Right lobe of liver (tissue), 4 donors: Measurements from ENCODE around the gene THEM4.

ENCODE experiments used
- POLR2A ChIP-seq: fragments of 450-650 bp; IDR thresholded peaks from one replicate; pipeline ENCODE4 v1.6.1; 2017; ENCODE audit warnings: antibody characterized with exemption, mild to moderate bottlenecking
- TF ChIP-seq, protein P1 (sequence below), 4 donors: fragments of 200-600 bp in 3 of 4; fragments of 450-650 bp in 1 of 4; IDR thresholded peaks; one replicate each; pipeline versions ENCODE4 v1.5.1 to v1.8.0; 2016 to 2022; ENCODE audit warnings: antibody characterized with exemption in 4 of 4, mild to moderate bottlenecking in 2 of 4
- donor health status: DM: no; HTN: no; CAD: no.
- donor health status: DM: no; HTN: no; CAD: no.
- donor health status: DM: no; HTN: yes; CAD: no.

DNA sequence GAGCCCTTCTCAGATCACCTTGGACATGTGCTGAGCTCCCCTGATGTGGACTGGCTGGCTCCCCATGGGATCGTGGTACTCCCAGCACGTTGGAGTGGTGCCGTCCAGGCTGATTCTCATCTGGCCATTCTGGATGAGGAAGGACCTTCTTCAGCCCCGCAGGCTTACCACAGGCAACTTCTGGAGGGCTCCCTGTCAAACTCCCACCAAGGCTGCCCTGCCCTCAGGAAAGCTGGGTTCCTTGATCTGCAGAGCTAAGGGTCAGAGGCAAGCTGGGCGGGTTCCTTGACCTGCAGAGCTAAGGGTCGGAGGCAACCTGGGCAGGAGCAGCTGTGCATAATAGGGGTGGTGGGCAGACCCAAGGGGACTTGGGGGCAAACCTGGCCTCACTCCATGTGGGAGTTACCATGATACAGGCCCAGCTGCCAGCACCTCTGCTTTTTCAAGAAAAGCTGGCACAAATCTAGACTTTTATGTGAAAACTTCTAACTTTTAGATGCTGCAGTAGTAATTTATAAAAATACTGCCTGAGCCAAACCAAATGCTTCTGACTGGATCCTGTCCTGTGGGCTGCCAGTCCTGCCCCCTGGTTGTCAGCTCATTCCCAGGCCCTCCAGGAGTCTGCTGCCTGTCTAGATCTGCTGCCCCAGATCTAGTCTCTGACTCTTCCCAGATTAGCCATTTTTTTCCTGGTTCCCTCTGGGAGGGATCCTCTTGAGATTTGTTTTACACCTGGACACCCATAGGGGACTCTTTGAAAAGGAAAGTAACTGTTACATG is 50.2 kb downstream of the THEM4 start:
- TF ChIP-seq, protein P1, sequence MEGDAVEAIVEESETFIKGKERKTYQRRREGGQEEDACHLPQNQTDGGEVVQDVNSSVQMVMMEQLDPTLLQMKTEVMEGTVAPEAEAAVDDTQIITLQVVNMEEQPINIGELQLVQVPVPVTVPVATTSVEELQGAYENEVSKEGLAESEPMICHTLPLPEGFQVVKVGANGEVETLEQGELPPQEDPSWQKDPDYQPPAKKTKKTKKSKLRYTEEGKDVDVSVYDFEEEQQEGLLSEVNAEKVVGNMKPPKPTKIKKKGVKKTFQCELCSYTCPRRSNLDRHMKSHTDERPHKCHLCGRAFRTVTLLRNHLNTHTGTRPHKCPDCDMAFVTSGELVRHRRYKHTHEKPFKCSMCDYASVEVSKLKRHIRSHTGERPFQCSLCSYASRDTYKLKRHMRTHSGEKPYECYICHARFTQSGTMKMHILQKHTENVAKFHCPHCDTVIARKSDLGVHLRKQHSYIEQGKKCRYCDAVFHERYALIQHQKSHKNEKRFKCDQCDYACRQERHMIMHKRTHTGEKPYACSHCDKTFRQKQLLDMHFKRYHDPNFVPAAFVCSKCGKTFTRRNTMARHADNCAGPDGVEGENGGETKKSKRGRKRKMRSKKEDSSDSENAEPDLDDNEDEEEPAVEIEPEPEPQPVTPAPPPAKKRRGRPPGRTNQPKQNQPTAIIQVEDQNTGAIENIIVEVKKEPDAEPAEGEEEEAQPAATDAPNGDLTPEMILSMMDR (IDR thresholded peaks at IDR 0.05) = no peak
- TF ChIP-seq POLR2A = no peak
